CD4-positive, alpha-beta T cell treated with Interleukin-4 for 4 hours (primary cell): ENCODE data around the gene PRCD.

Source experiments
- DNase-seq: peaks from one replicate; pipeline ENCODE4 v3.0.0-alpha.2; 2020

Gene PRCD, protein sequence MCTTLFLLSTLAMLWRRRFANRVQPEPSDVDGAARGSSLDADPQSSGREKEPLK

DNA sequence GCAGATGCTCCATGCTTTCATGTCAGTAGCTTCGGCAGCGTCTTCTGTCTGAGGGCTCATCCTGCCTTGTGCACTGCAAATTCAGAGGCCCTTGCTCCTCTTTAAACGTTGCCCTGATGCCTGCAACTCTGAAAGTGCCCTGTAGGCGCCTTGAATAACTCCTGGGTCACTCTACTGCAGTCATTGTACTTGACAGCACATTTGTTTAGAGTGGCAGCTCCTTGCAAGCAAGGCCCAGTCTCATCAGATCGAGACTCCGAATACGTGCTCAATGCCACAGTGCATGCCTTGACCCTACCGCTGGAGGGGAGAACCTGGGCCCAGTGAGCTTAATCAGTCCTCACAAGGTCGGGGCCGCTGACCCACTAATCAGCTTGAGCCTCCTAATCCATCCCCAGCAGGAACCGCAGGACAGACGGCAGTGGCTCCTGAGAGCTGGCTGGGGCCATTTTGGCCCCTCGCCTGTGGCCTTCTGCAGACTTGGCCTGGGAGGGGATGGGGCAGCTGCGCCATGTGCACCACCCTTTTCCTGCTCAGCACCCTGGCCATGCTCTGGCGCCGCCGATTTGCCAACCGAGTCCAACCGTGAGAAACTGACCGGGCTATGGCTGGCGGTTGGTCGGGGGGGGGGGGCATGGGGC is at the start of gene PRCD:
Gene PRCD, plus strand, starts transcription at position 414 of the 641 bp plus-strand sequence. Its CDS starts 98 bp downstream, at position 512.
- no peak for DNase-seq

DNA sequence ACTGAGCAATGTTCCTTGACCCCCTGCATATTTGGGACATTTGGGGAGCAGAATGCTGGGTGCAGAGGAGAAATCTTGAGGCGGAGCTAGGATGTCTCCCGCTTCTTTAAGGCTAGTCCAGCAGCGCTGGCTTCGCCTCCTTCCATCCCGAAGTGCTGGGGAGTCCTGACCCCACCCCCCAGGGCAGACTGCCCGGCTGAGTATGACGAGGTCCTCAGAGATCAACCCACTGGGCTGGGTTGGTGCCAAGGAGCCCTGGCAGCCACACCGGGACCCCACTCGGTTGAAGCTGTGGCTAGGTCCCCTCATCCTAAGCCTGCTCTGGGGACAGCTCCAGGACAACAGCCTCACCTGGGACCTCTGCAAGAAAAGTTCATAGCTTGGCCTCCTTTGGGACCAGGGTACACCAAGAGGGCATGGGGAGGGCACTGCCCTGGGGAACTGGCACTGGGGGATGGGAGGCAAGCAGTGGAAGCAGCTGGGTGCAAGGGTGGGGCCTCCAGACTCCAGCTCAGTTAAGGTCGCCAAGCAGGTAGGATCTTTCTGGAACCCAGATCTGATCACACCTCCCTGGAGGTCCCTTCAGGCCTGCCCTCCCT is 49.6 kb upstream of the PRCD start:
- DNase-seq: no peak

DNA sequence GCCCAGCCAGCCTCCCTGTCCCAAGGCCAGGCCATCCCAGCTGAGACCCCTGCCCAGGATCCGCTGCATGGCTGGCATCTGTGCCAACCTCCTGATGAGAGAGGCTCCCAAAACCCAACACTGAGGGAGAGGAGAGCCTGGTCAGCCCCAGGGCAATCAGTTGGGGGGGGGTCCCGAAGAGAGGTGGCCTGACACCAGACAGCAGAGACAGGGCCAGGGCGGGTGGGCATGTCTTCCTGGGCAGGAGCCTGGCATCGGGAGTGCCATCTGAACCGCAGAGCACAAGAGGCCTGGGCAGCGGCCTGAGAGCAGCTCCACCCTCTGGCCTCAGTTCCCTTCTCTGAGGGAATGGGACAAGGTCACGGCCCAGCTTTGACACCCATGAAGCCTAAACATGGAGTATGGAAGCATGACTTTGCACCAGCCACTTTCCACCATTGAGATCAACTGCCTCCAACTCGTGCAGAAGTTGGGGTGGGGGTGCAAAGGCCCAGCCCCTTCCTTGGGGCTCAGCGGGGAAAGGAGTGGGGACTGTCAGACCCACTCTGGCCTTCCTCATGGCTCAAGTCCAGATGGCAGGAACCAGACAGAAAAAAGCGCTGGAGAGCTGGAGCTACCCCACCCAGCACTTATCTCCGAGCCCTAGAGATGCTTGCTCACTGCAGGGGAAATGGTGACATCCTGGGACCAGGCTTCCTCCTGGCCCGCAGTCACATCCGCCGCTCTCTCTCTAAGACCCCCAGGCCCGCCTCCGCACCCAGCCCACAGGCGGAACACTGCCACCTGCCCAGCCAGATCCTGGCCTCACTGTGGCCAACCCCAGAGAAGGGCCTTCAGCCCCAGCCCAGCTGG is 48.3 kb upstream of the PRCD start:
- DNase-seq: no peak

DNA sequence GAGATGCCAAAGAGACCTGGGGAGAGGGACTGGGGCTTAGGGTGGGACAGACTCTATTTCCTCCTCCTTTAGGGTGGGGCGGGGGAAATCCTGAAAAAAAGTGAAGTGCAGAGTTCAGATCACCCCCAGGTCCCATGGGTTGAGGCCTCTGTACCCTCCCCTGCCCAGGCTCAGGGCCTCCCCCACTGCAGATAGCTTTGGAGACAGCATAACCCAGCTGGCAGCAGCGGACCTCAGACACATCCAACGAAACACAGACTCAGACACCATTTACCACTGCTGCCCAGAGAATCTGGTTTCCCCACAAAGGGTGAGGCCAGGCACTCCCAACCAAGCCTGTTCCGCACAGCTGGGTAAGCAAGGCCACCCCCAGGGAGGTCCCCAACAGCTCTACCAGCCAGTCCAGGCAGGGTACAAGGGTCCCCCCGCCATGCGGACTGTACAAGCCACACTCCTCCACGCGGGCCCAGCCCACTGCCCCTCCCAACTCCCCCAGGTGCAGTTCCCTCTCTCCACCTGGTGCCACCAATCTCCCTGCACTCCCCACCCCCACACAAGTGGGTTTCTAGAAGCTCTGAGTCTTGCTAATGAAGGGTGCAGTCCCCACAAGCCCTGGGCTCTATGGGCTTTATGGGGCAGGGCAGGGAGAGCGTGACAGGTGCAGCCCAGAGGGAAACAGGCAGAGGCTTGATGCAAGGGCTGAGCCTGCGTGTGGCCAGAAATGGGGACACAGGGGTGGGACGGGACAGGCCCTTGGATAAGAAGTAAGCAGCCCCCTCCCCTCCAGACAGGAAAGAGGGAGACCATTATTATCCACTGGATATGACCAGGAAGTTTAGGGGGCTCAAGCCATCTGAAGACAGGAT is 47.5 kb upstream of the PRCD start:
- peak; percentile 11 for DNase-seq

DNA sequence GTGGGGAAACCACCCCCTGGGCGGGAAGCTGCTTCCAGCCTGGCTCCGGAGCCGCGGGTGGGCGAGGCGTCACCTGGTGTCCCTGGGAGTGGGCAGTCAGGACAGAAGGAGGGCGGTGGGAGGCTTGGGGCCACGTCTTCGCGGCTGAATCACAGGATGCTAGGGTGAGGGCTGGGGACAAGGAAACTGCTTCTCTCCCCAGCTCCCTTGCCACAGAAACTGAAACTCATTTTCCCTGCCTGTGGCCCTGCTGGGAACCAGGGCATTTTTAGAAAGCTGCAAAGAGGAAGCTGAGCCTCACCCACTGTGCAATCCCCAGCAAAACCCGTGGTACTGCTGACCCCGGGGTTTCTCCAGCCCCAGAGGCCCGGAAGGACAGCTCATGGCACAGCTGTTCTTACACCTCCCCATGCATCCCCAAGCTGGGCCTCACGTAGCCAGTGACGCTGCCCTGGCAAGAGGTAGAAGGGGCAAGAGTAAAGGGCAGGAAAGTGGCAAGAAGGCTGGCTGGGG is 46.8 kb upstream of the PRCD start:
- peak; percentile 45 for DNase-seq

DNA sequence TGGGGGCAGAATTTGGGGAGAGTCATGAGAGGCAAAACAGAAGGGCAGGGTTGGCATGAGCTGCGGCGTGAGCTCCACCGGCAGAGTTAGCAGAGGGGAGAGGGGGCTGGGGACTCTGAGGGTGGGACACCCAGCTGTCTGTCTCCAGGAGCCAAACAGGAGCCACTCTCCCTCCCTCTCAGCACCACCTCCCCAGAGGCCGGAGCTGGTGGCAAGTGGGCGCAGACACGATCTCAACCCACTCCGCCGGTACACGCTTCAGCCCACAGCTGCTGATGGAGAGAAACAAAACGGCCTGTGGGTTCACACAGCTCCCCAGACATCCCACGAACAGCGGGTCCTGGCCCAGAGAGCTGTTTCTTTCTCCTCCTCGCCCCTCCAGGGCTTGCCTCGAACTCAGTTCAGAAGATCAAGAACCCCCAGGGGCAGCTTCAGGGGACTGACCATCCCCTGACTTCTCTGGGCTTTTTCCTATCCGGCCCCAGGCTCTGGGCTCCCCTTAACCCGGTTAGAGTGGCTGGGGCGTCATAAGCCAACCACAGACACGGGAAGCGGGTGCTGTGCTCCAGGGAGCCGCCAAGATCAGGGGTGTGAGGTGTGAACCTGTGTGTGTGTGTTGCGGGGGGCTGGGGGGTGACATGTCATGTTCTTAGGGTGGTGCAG is 46.2 kb upstream of the PRCD start:
- DNase-seq: peak; percentile 30

DNA sequence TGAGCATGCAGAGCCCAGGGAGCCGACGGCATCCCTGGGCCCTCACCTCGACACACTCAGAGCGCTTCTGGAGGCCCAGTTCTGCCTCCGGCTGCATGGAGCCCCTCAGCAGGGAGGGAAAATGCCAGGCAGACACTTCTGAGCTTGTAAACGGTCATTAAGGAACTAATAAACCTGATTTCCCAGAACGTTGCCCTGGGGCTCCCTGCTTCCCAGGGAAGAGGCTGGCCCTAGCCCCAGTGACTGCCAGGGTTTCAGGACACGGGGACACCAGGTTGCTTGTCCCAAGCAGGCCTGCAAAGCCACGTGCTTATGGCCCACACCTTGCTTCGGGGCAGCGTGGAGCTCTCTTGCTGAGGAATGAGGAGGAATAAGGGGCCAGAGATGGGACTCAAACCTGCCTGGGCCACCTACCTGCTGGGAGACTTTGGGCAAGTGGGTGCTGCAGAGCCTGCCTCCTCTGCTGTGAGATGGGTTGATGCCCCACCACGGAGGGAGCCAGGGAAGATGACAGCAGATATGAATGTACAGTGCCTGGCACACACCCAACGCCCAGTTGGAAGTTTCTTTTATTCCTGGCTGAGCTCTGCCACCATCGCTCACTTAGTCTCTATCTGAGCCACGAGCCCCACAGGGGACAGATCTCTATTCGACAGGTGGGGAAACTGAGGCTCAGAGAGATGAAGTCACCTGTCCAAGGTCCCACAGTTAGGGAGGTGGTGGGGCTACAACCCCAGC is 44.0 kb upstream of the PRCD start:
- no peak for DNase-seq

DNA sequence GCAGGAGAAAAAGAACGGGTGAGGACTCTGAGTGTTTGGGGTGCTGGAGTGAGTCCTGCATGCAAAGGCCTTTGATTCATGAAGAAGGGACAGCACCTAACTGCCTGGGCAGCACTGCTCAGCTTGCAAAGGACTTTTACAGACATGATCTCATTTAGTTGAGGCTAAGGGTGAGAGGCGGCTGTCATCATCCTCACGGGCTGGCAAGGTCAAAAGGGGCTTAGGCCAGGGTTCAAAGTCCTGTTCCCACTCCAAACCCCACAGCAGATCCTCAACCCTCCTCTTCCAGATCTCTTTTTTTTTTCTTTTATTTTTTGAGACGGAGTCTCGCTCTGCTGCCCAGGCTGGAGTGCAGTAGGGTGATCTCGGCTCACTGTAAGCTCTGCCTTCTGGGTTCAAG is 43.4 kb upstream of the PRCD start:
- DNase-seq: no peak

DNA sequence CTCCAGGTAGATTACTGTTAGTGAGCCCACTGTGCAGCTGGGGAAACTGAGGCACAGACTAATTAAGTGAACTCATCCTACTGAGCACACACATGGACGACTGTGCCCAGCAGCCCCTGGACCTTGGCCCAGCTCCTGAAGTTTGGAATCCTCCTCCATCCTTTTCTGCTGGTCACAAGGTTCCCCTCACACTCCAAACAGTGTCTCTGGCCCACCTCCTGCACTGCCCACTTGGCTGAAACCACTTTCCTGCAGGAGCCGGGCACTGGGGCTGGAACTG is 42.2 kb upstream of the PRCD start:
- DNase-seq: no peak

DNA sequence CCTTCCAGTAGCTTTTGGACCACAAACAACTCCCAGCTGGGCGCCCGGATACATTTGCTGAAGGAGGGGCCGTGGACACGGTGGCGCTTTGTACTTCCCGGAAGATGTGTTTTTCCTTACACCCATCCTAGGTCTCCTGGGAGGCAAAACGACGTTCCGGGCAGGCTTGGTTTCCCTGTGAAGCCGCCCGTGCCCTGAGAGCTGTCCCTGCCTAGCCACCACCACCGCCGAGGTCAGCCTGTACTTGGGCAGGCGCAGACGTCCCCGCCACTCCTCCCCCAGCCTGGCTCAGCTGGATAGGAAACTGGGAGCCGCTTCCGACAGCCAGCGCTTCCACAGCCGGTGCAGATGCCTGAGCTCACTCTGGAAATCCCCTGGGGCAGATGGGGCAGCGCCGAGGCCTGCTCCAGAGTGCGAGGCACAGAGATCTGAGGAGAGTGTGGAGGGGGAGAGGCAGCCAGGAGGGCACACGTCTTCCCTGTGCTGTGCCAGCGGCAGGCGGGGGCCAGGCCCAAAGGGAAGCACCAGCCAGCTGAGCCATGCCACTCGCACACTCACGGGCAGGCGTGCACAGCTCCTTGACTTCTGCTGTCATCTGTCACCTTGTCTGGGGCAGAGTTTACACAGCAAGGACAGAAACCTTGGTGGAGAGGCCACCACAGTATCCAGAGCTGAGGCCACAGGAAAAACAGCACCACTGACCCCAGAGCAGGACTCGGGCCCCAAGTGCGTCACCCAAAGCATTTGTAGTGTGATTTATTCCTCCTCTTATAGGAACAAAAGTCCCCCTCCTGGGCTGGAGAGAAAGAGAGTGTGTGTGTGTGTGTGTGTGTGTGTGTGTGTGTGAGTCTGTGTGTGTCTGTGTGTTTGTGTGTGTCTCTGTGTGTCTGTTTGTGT is 41.6 kb upstream of the PRCD start:
- DNase-seq: no peak

DNA sequence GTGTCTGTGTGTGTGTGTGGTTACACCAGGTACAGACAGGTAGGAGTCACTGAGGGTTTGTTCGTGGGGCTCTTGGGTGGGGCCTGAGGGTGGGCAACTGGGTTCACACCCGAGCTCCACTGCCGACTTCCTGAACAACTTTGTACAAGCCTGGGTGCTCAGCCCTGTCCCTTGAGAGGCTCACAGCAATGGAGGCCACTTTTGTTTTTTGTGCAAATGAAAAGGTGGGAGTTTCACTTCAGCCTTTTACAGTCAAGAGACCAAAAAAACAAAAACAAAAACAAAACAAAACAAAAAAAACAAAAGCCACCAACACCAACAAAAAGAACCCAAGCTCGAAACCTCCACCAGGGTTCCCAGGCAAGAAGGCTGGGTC is 41.0 kb upstream of the PRCD start:
- DNase-seq: peak; percentile 32

DNA sequence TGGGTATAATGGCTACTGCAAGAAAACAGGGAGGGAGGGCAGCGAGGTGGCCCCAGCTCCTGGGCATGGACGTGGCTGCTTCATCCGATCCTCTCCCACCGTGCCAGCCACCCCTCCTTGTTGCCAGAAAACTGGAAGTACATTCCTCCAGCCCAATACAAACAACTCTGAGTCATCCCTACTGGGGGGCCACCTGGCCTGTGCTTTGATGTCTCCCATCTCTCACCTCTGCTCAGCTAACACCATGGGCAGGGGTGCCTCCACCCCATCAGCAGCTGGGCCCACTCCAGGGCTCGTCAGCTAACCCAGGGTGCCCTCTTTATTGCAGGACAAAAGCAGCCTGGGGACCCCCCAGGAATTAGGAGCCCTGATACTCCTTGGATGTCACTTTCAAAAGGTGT is 40.6 kb upstream of the PRCD start:
- no peak for DNase-seq

DNA sequence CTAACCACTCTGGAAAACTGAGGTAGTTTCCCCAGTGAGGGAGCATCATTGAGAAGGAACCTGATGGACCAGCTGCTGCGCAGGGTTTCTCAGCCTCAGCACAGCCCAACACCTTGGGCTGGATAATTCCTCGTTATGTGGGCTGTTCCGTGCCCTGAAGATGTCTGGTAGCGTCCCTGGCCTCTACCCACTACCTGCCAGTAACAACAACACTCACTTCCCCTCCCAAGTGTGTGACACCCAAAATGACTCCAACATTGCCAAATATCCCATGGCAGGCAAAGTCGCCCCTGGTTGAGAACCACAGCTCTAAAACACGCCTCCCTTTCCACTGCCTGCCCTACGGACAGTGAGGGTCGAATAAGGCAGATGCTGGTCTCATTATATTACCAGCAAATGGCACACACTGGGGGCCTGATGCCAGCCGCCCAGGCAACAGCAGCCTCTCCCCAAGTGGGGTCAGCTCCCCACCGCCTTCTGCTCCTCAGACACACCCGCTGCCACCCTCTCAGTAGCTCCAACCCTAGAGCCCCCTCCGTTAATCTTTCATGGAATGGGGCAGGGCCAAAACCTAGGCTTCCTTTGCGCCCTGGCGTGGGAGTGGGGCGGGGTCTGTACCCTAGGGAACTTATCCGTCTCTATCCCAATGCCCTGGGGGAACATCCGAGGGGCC is 39.6 kb upstream of the PRCD start:
- DNase-seq: no peak

DNA sequence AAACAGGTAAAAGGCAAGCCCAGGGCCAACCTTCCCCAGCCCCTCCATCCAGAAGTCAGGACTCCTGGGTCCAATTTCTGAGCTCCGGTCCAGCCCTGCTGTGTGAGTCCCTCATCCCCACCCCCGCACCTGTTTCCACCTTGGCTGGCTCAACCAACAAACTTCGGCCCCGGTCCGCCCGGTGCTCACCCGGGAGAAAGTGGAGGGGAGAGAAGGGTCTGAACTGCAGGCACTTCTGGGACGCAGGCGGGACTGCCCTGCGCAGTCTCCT is 39.2 kb upstream of the PRCD start:
- DNase-seq: no peak

DNA sequence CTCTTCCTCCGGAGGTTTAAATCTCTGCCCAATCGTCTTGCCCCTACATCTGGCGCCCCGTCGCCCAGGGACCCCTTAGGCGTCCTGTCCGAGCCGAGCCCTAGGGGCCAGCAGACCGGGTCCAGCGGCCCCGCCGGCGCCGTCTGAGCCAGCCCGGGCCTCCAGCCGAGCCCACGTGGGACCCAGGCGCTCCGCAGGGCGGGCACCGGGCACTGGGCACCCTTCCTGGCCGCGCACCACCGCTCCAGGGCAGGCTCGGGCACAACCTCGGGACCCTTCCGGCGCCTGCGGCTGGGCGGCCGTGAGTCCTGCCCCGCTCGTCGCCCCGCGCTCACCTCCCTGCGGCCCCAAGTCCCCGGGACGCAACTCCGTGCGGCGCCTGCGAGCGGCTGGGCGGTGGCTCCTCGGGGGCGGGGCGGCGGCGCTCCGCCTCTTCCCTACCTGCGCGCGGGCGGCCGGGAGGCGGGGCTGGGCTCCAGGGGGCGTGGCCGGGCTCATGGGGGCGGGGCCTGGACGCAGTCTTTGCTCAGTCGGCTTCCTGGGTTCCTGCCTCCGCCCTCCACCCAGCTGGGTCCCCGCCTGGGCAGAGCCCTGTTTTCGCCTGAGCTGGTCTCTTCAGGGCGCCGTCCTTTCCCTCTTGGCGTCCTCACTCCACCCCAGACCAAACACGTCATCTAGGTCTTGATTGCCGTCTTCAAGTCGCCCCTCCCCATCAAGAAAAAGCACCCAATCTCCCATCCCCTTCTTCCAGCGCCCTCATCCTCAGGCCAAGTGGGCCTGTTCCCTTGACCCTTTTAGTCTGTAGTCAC is 38.6 kb upstream of the PRCD start, which contains the start of gene RHBDF2:
Gene RHBDF2, minus strand, starts transcription at position 406 of the 809 bp plus-strand sequence. CDS start 19,899 bp downstream, outside the sequence.
- DNase-seq: peak; percentile 92

DNA sequence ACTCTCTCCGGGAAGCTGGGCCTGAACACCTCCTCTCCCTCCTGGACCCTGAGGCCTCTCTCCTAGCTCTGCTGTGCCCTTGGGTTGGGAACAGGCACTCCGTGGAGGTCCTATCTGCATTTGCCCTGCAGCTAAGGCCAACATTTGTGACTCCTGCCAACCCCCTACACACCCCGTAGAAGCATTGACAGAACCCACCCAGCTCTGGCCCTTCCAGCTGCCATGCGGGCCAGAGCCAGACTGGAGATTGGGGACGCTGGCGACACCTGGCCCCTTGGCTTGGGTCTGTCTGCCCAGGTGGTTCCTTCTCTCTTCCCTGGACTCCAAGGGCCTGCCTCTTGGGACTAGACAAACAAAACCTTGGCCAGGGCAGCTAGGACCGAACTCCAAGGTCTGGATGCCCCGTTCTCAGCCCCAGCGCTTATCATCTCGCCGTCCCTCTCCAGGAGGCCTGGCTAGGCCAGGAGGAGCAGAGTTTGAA is 38.0 kb upstream of the PRCD start:
- DNase-seq: no peak

DNA sequence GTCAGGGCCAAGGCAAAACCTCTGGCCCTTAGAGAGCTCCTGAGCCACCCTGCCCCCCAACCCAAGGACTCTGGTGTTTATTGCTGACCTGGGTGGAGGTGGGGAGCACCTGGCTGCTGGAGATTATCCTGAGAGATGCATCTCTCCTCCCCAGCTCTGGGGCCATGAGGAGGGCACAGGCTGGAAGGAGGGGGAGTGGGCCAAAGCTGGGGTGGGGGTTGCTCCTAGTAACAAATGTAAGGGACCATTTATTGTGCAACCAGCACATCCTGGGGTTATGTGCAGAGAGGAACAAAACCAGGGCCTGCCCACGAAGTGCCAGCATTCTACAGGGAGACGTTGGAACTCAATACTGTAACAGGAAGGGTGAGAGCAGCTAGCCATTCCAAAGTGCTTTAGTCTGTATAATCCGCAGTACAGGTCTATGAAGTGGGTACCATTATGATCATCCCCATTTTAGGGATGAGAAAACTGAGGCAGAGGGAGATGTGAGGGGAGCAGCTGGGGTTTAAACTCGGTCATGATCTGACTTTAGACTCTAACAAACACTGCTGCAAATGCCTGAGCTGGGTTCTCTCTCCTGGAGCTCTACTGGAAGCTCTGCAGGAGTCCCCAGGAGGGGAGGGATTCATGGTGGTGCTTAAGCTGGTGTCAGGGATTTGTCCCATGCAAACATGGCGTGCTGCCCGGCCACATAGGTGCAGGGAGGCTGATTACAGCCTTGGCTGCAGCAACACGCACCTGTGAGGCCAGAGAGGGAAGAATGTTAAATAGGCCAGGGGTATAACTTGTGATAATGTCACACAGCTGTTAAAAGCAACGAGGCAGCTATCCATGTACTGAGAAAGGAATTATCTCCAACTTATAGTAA is 37.3 kb upstream of the PRCD start:
- DNase-seq: no peak

DNA sequence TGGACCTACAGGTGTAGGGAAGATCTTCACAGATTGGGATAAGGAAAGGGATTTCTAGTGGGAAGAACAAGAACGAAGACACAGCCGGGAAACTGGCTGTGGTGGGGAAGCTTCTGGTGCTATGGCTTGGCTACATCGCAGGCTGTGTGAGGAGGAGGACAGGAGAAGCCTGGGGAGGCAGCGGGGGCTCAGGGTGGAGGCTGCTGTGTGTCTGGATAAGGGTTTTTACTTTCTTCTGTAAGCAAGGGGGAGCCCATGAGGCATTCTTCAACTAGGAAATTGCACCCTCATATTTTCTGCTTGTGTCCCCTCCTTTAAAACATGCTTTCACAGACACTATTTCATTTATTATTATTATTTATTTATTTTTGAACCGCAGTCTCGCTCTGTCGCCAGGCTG is 35.7 kb upstream of the PRCD start:
- no peak for DNase-seq
